HT1080 (cell line): ENCODE measurements around the gene TSC22D1. TPM values are rescaled to one million over a fixed set of nuclear protein-coding genes. Genes with fewer than 3 reads are reported as not detected.

Experiments used
- DNase-seq: peaks from one replicate; pipeline ENCODE4 v3.0.0-alpha.2; 2015; ENCODE audit warnings: low read depth
- total RNA-seq: library from RNA; depleted of rRNA; stranded (reverse); fragments of >200 nt; shearing (Covaris generic); gene quantifications from 2 replicates; pipeline ENCODE4 v1.2.3, GENCODE V29; 2014; rRNA removed

The TSC22D1 gene
- total RNA-seq, 1 experiment from 2014 or later, result 148 TPM

DNA sequence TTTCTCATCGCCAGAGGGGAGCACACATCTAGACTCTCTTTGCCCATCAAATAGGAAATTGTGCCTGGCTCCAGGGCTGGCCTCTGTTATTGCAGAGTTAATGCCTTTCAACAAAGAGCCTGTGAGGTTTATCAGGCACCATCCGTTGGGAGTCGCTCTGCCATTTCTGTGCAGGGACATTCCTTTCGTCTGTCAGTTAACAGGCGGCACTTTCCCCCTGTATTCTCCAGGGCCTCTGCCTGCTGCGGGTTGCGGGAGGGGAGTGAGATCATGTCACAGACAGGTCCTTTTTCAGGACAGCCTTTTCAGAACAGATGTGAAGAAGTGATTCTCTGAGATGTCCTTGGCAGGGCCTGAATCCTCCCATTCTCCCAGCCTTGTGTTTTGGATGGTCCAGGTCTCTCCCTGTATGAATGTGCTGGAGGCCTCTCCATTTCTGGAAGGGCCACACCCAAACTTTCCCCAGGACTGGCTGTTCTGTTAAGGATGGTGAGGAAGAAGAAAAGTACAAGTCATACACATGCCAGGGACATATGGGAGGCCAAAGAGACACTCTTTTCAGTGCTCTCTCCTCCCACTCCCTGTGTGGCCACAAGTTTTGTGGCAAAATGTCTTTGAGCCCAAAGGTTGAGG lies 187.6 kb downstream of the TSC22D1 start:
- no peak for DNase-seq

- no peak for DNase-seq
Measured at GRCh38 chr13:44386913-44387556, 189.1 kb downstream of the TSC22D1 start.

DNA sequence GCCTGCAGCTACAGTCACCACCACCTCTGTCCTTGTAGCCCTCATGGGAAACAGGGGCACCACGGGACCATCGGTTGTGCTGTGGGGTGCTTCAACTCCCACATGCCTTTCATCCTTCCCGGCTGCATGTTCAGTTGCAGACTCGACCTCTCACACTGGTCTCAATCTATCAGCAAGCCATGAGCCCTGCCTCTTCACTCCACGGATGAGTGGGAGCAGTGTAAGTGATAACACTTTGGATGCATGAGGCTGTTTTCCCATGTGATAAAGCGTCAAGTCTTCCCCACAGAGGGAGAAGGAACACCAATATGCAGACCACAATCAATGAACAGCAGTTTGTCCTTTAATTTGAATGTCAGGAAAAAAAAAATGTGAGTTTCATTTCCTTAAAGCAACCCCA lies 190.3 kb downstream of the TSC22D1 start:
- DNase-seq, result no peak

DNA sequence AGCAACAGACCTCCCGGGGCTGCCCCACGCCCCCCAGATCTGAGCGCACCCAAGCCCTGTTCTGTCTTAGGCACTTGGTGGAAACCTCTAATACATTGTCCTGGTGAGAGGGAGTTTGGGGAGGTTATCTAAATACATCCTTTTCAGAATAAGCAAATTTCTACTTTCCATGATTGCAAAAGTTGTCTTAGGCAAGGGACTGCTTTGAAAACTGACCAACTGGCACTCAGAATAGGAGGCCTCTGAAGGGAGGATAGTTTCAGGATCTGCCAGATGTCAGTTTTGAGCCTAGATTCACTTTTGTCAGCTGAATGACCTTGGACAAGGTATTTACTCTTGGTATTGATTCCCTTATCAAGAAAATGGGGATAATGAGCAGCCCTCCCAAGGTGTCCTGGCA lies 190.7 kb downstream of the TSC22D1 start:
- DNase-seq, result no peak

DNA sequence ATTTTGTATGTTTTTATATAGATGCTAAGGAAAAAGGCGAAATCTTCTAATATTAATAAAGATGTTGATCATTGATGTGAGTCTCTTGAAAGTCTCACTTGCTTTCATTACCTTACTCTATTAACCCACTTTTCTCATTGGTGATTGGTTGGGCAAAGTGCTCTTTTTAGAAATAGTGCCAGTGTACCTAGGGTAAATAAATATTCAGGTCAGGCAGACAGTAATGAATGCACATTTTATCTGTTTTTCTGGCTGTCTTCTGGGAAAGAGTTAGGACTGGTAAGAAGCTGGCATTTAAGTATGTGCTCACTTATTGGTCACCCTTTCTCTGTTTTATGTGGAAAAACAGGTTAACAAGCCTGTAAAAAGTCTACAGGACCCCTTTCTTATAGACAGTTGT lies 191.4 kb downstream of the TSC22D1 start:
- DNase-seq, result no peak

- no peak for DNase-seq
Measured at GRCh38 chr13:44383945-44384344, 192.2 kb downstream of the TSC22D1 start.

- DNase-seq, result no peak
Measured at GRCh38 chr13:44382635-44383145, 193.4 kb downstream of the TSC22D1 start.

Other genes starting within 250 kb of the TSC22D1 start
- not detected in 2 replicates for gene SERP2, start 202.5 kb downstream of the TSC22D1 start, total RNA-seq